WERI-Rb-1 (cell line): Measurements from ENCODE around the gene IER5L.
"Not testable (repeated sequence)": the region's sequence is repeated elsewhere in the genome, so short reads cannot be mapped to it uniquely, and the experiment has no call there.

Experiments used
- DNase-seq: peaks from one replicate; pipeline ENCODE4 v3.0.0-alpha.2; 2020
- H3K27ac ChIP-seq: fragments of 250-450 bp; sonication (Bioruptor Pico); 2 replicates; pipeline ENCODE4 v1.5.1; 2020; ENCODE audit warnings: mild to moderate bottlenecking, moderate library complexity
- H3K27me3 ChIP-seq: fragments of 250-450 bp; sonication (Bioruptor Pico); 2 replicates; pipeline ENCODE4 v1.5.1; 2021; ENCODE audit warnings: mild to moderate bottlenecking, low read depth, moderate library complexity; ENCODE audit not compliant: insufficient read depth, severe bottlenecking
- H3K36me3 ChIP-seq: fragments of 250-450 bp; sonication (Bioruptor Pico); 2 replicates; pipeline ENCODE4 v1.5.1; 2020; ENCODE audit warnings: mild to moderate bottlenecking, moderate library complexity
- H3K4me3 ChIP-seq: 2 replicates; pipeline ENCODE4 v1.5.1; 2011; ENCODE audit warnings: low read depth, mild to moderate bottlenecking, control low read depth, low read length
- H3K9me3 ChIP-seq: fragments of 250-450 bp; sonication (Bioruptor Pico); 2 replicates; pipeline ENCODE4 v1.5.1; 2021; ENCODE audit warnings: mild to moderate bottlenecking, moderate library complexity; ENCODE audit not compliant: severe bottlenecking
- TF ChIP-seq, protein P1 (sequence below): IDR thresholded peaks from 2 replicates; pipeline ENCODE4 v1.5.1; 2011; ENCODE audit warnings: low read depth, mild to moderate bottlenecking, control low read depth, inconsistent platforms, low read length

Gene IER5L

DNA sequence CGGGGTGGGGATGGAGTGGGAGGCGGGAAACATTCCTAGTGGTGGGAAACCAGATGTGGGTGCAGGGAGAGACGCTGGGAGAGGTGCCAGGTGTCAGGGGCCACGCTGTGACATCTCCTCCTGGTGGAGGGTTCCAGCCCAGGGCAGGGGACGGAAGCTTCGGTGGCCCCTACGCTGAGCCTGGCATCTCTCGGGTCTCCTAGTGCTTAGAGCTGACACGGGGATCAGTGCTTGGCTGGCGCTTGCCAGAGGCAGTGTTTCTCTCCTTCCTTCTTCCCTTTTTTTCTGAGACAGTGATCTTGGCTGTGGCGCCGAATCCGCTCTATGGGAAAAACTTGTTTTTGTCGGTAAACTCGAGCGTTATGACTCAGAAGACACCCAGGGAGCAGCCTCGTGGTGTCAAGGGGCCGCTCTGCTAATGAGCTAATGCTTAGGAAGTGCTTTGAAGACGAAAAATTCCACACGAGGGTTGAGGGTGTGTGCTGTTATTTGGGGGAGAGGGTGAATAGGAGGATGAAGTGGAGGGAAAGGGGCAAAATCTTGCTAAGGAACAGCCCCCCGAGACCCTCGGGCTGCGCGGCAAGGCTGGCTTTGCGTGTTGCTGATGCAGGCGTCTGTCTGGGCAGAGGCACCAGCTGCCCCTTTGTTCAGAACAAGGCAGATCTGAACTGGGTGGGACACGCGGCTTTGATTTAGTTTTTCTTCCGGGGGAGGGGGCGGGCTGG lies 20.4 kb upstream of the IER5L start:
- H3K36me3 ChIP-seq: no peaks in the 10 kb centered on the region
- H3K27ac ChIP-seq: no peak overlapping the region
- TF ChIP-seq, protein P1, sequence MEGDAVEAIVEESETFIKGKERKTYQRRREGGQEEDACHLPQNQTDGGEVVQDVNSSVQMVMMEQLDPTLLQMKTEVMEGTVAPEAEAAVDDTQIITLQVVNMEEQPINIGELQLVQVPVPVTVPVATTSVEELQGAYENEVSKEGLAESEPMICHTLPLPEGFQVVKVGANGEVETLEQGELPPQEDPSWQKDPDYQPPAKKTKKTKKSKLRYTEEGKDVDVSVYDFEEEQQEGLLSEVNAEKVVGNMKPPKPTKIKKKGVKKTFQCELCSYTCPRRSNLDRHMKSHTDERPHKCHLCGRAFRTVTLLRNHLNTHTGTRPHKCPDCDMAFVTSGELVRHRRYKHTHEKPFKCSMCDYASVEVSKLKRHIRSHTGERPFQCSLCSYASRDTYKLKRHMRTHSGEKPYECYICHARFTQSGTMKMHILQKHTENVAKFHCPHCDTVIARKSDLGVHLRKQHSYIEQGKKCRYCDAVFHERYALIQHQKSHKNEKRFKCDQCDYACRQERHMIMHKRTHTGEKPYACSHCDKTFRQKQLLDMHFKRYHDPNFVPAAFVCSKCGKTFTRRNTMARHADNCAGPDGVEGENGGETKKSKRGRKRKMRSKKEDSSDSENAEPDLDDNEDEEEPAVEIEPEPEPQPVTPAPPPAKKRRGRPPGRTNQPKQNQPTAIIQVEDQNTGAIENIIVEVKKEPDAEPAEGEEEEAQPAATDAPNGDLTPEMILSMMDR: no peak
- no peak for DNase-seq
- peaks cover 6% of the 10 kb centered on the region for H3K9me3 ChIP-seq
- H3K27me3 ChIP-seq: no peaks in the 10 kb centered on the region
- H3K4me3 ChIP-seq: no peak overlapping the region

DNA sequence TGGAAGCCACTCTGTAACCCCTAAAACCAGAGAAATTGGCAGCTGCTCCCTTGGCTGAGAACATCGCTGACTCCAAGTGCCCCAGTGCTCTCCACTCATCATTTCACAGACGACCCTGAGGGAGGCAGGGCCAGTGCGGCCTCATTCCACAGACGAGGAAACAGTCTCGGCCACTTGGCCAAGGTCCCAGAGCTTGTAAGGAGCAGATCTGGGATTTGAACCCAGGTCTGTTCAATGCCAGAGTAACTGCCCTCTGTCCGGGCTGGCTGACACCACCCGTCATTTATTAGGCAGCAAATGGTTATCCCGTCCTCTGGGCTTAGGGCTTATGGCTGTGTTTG lies 19.9 kb upstream of the IER5L start:
- H3K27ac ChIP-seq: no peak overlapping the region
- DNase-seq: no peak
- peaks cover 6% of the 10 kb centered on the region for H3K9me3 ChIP-seq
- no peak overlapping the region for H3K4me3 ChIP-seq
- H3K27me3 ChIP-seq: no peaks in the 10 kb centered on the region
- H3K36me3 ChIP-seq: no peaks in the 10 kb centered on the region
- TF ChIP-seq, protein P1: no peak

DNA sequence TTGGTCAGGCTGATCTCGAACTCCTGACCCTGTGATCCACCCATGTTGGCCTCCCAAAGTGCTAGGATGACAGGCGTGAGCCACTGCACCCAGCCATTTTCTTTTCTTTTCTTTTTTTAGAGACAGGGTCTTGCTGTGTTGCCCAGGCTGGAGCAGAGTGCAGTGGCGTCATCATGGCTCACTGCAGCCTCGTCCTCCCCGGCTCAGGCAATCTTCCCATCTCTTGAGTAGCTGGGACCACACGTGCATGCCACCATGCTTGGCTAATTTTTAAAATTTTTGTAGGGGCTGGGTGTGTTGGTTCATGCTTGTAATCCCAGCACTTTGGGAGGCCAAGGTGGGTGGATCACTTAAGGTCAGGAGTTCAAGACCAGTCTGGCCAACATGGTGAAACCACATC lies 19.0 kb upstream of the IER5L start:
- not testable (repeated sequence) for H3K27me3 ChIP-seq, H3K27ac ChIP-seq, H3K36me3 ChIP-seq, DNase-seq, H3K4me3 ChIP-seq, H3K9me3 ChIP-seq

DNA sequence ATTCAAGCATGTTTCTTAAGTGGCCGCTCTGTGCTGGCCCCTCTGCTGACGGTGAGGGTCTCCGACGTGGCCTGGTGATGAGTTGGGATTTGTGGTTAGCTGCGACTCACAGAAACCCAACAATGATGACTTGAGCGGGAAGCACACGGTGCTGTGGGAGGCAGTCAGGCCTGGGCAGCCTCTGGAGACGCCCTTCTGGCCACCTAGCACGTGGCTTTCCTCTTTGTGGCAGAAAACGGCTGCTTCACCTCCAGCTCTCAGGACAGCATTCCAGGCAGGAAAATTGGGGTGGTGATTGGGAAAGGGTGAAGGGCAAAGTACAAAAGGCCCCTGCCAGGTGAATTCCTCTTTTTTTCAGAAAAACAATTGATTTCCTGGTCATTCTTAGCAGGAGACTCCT lies 17.5 kb upstream of the IER5L start:
- no peak for DNase-seq
- Histone ChIP-seq H3K36me3 (no peaks in the 10 kb centered on the region), H3K27me3 (no peaks in the 10 kb centered on the region), H3K9me3 (peaks cover 8% of the 10 kb centered on the region), H3K27ac (no peak overlapping the region), H3K4me3 (no peak overlapping the region)
- TF ChIP-seq, protein P1: no peak

DNA sequence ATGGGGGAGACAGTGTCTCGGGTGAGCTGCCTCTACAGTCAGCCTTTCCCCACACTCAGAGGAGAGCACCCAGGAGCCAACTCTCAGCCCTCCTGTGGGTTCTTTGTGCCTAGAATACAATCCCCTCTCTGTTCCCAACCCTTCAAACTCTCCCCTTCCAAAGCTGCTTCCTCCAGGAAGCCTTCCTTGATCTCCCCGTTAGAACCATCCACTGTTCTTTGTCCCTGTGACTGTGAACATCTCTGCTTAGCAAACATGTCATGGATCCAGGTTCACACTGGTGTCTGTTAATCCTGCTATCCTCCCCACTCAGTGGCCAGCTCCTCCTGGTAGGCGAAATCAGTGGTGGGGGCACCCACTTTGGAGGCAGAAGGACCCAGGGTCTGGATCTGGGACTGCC lies 16.2 kb upstream of the IER5L start:
- no peaks in the 10 kb centered on the region for H3K27me3 ChIP-seq

DNA sequence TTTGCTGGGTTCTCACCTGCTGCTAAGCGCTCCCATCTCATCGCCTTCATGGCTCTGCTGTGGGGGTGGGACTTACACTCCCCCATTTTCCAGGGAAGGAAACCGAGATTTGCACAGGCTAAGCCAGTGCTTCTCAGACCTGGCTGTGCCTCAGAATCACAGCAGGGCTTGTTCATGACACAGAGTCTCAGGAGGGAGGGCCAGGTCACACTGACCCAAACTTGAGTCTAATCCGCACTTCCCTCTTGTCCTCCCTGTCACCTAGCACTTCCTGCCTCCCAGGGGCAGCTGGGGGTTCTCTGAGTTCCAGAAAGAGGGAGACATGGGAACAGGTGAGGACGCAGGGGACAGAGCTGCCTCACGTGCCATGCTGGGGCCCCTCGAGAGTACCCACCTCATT lies 15.6 kb upstream of the IER5L start:
- Histone ChIP-seq H3K36me3 (no peaks in the 10 kb centered on the region), H3K4me3 (no peak overlapping the region), H3K27me3 (no peaks in the 10 kb centered on the region), H3K27ac (no peak overlapping the region), H3K9me3 (peaks cover 5% of the 10 kb centered on the region)
- no peak for DNase-seq
- TF ChIP-seq, protein P1: no peak

More for the DNA sequence above, 16.2 kb upstream of the IER5L start:
- H3K9me3 ChIP-seq: peaks cover 5% of the 10 kb centered on the region
- TF ChIP-seq, protein P1: no peak
- H3K27ac ChIP-seq: no peak overlapping the region
- DNase-seq: no peak
- no peaks in the 10 kb centered on the region for H3K36me3 ChIP-seq
- no peak overlapping the region for H3K4me3 ChIP-seq
